ENCODE measurements around the gene SLC22A4. TPM values are rescaled to one million over a fixed set of nuclear protein-coding genes. Genes with fewer than 3 reads are reported as not detected.

Gene SLC22A4
- total RNA-seq, 2 donors from 2014 or later, result 0.68 TPM; not detected in 1

DNA sequence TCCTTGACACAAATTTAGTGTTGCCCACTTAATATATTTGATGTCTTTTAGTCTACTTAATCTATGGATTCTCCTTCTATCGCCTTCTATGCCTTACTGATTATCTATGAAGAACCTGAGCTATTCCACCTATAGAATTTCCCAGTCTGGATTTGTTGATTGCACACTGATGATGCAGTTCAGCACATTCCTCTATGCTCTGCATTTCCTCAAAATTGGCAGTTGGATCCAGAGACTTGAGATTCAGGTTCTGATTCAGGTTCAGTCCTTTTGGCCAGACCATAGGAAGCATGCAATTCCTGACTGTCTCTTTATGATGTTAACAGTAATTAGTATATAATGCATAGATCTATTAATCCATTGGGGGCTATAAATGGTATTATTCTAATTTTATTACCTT is 89.1 kb downstream of the SLC22A4 start:
- H3K36me3 ChIP-seq (ENCODE audit: control insufficient read depth, insufficient read depth, low read length), result no peaks in the 10 kb centered on the region
- peaks cover 1% of the 10 kb centered on the region for H3K36me3 Mint-ChIP-seq (ENCODE audit: low read depth)
- no peak for DNase-seq
- H3K27me3 ChIP-seq (ENCODE audit: control insufficient read depth, insufficient read depth, low read length, poor library complexity, severe bottlenecking), result no peaks in the 10 kb centered on the region
- no peaks in the 10 kb centered on the region for H3K27me3 Mint-ChIP-seq (ENCODE audit: insufficient read depth)
- no peak overlapping the region for H3K27ac ChIP-seq (ENCODE audit: low read depth, low read length)
- no peaks in the 10 kb centered on the region for H3K4me1 ChIP-seq (ENCODE audit: control insufficient read depth, insufficient read depth, low read length)
- no peaks in the 10 kb centered on the region for H3K9me3 Mint-ChIP-seq
- no peak overlapping the region for H3K9ac ChIP-seq (ENCODE audit: extremely low read depth, low read length, poor library complexity, severe bottlenecking)
- WGBS, 2 experiments (ENCODE audit: insufficient coverage in 1 of 2, insufficient read length in 1 of 2), result 89 to 97% methylated on average over 1 of the region's 1 CpG
- H3K9me3 ChIP-seq (ENCODE audit: control insufficient read depth, low read length), result no peaks in the 10 kb centered on the region
- H3K4me3 ChIP-seq (ENCODE audit: low read length), result no peak overlapping the region
- H3K4me1 Mint-ChIP-seq, result peaks cover 4% of the 10 kb centered on the region
- H3K4me3 Mint-ChIP-seq, result no peak overlapping the region
- no peak for TF ChIP-seq CTCF (conservative IDR thresholded peaks at IDR 0.05)
- H3K27ac Mint-ChIP-seq, result no peak overlapping the region

- Histone ChIP-seq H3K9me3 (ENCODE audit: control insufficient read depth, low read length) (no peaks in the 10 kb centered on the region), H3K4me1 (ENCODE audit: control insufficient read depth, insufficient read depth, low read length) (no peaks in the 10 kb centered on the region), H3K4me3 (ENCODE audit: low read length) (no peak overlapping the region), H3K9ac (ENCODE audit: extremely low read depth, low read length, poor library complexity, severe bottlenecking) (no peak overlapping the region), H3K36me3 (ENCODE audit: control insufficient read depth, insufficient read depth, low read length) (no peaks in the 10 kb centered on the region), H3K27ac (ENCODE audit: low read depth, low read length) (no peak overlapping the region), H3K27me3 (ENCODE audit: control insufficient read depth, insufficient read depth, low read length, poor library complexity, severe bottlenecking) (no peaks in the 10 kb centered on the region)
- no peaks in the 10 kb centered on the region for H3K9me3 Mint-ChIP-seq
- DNase-seq, result no peak
- no peak overlapping the region for H3K27ac Mint-ChIP-seq
- H3K4me1 Mint-ChIP-seq, result peaks cover 4% of the 10 kb centered on the region
- H3K36me3 Mint-ChIP-seq (ENCODE audit: low read depth), result peaks cover 1% of the 10 kb centered on the region
- H3K27me3 Mint-ChIP-seq (ENCODE audit: insufficient read depth), result no peaks in the 10 kb centered on the region
- WGBS, 2 experiments (ENCODE audit: insufficient coverage in 1 of 2, insufficient read length in 1 of 2), result 92 to 93% methylated on average over 3 to 5 of the region's 5 CpGs
- no peak overlapping the region for H3K4me3 Mint-ChIP-seq
- no peak for TF ChIP-seq CTCF (conservative IDR thresholded peaks at IDR 0.05)
These were observed 89.8 kb downstream of the SLC22A4 start for GRCh38 chr5:132383984-132384383.

DNA sequence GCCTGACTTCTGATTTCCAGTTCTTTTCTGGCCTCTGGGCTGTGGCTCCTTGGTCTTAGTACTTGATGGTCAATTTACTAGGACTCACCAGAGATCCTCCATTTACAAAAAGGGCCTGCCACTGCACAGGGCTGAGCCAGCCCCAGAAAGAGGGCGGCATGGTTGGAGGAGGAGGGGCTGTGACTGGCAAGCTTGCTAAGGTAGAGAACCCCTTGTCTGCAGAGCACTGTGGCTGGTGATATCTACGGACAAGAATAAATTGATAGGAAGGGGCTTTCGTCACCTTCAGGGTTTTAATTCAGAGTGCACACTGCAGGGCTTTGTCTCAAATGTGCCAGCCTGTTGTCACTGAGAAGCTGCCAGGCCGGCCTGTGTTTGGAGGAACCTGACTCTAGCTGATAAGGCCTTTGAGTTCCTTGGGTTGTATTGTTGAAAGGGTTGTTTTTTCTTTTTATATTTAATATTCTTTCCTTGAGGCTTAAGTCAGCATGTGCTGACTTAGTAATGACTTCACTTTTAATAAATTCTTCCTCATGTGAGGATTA is 90.4 kb downstream of the SLC22A4 start:
- Mint-ChIP-seq H3K9me3 (no peaks in the 10 kb centered on the region), H3K4me3 (no peak overlapping the region)
- H3K4me3 ChIP-seq (ENCODE audit: low read length), result no peak overlapping the region

More for the DNA sequence above, 90.4 kb downstream of the SLC22A4 start:
- TF ChIP-seq CTCF (conservative IDR thresholded peaks at IDR 0.05), result no peak
- no peak overlapping the region for H3K27ac ChIP-seq (ENCODE audit: low read depth, low read length)
- Mint-ChIP-seq H3K4me1 (peaks cover 4% of the 10 kb centered on the region), H3K36me3 (ENCODE audit: low read depth) (no peaks in the 10 kb centered on the region), H3K27ac (no peak overlapping the region), H3K27me3 (ENCODE audit: insufficient read depth) (no peaks in the 10 kb centered on the region)
- no peaks in the 10 kb centered on the region for H3K4me1 ChIP-seq (ENCODE audit: control insufficient read depth, insufficient read depth, low read length)
- no peaks in the 10 kb centered on the region for H3K9me3 ChIP-seq (ENCODE audit: control insufficient read depth, low read length)
- H3K36me3 ChIP-seq (ENCODE audit: control insufficient read depth, insufficient read depth, low read length), result no peaks in the 10 kb centered on the region
- 88 to 89% methylated on average over 3 to 4 of the region's 4 CpGs for WGBS, 2 experiments (ENCODE audit: insufficient coverage in 1 of 2, insufficient read length in 1 of 2)
- no peak for DNase-seq
- H3K9ac ChIP-seq (ENCODE audit: extremely low read depth, low read length, poor library complexity, severe bottlenecking), result no peak overlapping the region
- no peaks in the 10 kb centered on the region for H3K27me3 ChIP-seq (ENCODE audit: control insufficient read depth, insufficient read depth, low read length, poor library complexity, severe bottlenecking)
